Measurements from ENCODE around the gene RAI1.

Gene RAI1

GRCh38 chr17:17845046-17845775 lies 164.0 kb downstream of the RAI1 start:
- TF ChIP-seq, protein P1, sequence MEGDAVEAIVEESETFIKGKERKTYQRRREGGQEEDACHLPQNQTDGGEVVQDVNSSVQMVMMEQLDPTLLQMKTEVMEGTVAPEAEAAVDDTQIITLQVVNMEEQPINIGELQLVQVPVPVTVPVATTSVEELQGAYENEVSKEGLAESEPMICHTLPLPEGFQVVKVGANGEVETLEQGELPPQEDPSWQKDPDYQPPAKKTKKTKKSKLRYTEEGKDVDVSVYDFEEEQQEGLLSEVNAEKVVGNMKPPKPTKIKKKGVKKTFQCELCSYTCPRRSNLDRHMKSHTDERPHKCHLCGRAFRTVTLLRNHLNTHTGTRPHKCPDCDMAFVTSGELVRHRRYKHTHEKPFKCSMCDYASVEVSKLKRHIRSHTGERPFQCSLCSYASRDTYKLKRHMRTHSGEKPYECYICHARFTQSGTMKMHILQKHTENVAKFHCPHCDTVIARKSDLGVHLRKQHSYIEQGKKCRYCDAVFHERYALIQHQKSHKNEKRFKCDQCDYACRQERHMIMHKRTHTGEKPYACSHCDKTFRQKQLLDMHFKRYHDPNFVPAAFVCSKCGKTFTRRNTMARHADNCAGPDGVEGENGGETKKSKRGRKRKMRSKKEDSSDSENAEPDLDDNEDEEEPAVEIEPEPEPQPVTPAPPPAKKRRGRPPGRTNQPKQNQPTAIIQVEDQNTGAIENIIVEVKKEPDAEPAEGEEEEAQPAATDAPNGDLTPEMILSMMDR (IDR thresholded peaks at IDR 0.05; ENCODE audit: low read length, missing control alignments): no peak
- H3K4me3 ChIP-seq (replicated peaks; ENCODE audit: low read depth, low read length): no peak overlapping the region

GRCh38 chr17:17846003-17846402 lies 164.7 kb downstream of the RAI1 start:
- TF ChIP-seq, protein P1 (IDR thresholded peaks at IDR 0.05; ENCODE audit: low read length, missing control alignments): no peak
- DNase-seq (ENCODE audit: low read depth): no peak
- no peak overlapping the region for H3K4me3 ChIP-seq (replicated peaks; ENCODE audit: low read depth, low read length)

More at GRCh38 chr17:17845046-17845775, 164.0 kb downstream of the RAI1 start:
- DNase-seq (ENCODE audit: low read depth): no peak

- TF ChIP-seq, protein P1 (IDR thresholded peaks at IDR 0.05; ENCODE audit: low read length, missing control alignments): no peak
- no peak for DNase-seq (ENCODE audit: low read depth)
- H3K4me3 ChIP-seq (replicated peaks; ENCODE audit: low read depth, low read length): no peak overlapping the region
Observed at GRCh38 chr17:17846645-17847044, 165.4 kb downstream of the RAI1 start.

DNA sequence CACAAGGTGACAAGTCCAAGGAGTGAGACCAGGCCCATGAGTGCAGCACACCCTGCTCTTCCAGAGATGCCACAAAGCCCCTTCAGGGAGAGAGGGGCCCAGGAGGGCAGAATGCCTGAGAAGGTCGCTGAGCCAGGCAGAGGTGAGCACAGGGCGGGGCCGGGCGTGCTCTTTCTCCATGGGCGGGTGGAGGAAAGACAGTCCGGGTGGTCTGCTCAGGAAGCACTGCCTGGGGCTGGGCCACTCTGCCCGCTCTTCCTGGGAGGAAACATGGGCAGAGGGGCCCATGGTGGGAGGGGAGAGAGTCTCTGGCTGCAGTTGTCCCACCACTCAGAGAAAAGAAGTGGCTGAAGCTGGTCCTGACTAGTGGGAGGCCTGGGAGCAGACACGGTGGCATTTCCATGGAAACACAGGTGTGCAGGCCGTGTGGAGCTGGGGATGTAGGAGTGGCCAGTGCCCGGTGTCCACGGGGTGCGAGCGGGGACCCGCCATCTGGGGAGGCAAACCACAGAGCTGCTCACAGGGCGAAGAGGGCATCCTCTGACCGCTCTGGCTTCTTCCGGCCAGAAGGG lies 165.9 kb downstream of the RAI1 start:
- TF ChIP-seq, protein P1 (IDR thresholded peaks at IDR 0.05; ENCODE audit: low read length, missing control alignments): no peak
- no peak overlapping the region for H3K4me3 ChIP-seq (replicated peaks; ENCODE audit: low read depth, low read length)
- no peak for DNase-seq (ENCODE audit: low read depth)

DNA sequence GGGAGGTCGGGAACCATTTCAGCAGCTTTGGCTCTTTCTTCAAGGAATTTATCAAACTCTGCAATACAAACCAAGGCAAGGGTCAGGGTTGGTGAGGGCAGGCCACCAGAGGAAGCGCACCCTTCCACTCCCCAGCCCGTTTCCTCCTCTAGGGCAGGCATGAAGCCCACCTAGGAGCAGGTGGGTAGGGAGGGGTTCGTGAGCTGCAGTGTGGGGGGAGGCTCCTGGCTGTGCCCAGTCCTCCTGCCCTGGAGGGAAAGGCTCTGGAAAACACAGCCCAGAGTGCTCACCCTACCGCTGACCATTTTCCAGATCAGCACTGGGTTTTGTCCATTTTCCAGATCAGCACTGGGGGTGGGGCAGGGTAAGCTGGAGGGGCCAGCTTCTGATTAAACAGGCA lies 166.5 kb downstream of the RAI1 start:
- TF ChIP-seq, protein P1 (IDR thresholded peaks at IDR 0.05; ENCODE audit: low read length, missing control alignments): no peak
- no peak overlapping the region for H3K4me3 ChIP-seq (replicated peaks; ENCODE audit: low read depth, low read length)
- no peak for DNase-seq (ENCODE audit: low read depth)

- no peak for DNase-seq (ENCODE audit: low read depth)
- TF ChIP-seq, protein P1 (IDR thresholded peaks at IDR 0.05; ENCODE audit: low read length, missing control alignments): no peak
- no peak overlapping the region for H3K4me3 ChIP-seq (replicated peaks; ENCODE audit: low read depth, low read length)
Observed at GRCh38 chr17:17848311-17849082, 167.2 kb downstream of the RAI1 start.
